ENCODE measurements around the gene DDX10. TPM values are rescaled to one million over a fixed set of nuclear protein-coding genes. Genes with fewer than 3 reads are reported as not detected.

DDX10 gene
- total and polyA plus RNA-seq, 10 donors, result 17.5 to 39.3 (median 23.0) TPM

DNA sequence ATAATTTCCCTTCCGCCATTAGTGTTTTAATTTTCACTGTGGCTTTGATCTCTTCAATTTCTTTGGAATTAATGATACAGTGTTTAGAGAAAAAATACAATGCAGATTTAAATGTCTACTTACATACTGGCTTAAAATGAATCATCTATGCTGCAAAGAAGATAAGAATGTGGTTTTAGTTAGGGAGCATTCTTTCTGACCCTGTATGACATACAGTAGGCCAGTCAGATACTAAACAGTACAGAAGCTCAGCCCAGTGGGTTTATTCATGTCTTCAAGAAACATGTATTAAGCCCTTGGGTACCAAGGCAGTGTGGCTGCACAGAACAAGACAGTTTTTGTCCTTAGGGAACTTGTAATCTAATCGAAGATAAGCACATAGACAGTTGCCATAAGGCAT lies 268.8 kb downstream of the DDX10 start:
- WGBS, 5 donors, result 90 to 99% (median 96%) methylated on average over 2 of the region's 2 CpGs
- intact Hi-C loops (cut with DNase I; ENCODE audit: low total_unique reads), result no loop called here
- no peak for DNase-seq
- H3K9me3 ChIP-seq, result no peaks in the 10 kb centered on the region
- no peaks in the 10 kb centered on the region for H3K4me1 ChIP-seq
- H3K4me3 ChIP-seq, result no peak overlapping the region
- H3K36me3 ChIP-seq, result peaks cover 0 to 6% (median 0%) of the 10 kb centered on the region in 6 donors
- H3K27me3 ChIP-seq (replicated peaks in 1 of 7), result no peaks in the 10 kb centered on the region
- no peak overlapping the region for H3K27ac ChIP-seq
- no peak for TF ChIP-seq POLR2A (IDR thresholded peaks at IDR 0.05)
- TF ChIP-seq, protein P1, sequence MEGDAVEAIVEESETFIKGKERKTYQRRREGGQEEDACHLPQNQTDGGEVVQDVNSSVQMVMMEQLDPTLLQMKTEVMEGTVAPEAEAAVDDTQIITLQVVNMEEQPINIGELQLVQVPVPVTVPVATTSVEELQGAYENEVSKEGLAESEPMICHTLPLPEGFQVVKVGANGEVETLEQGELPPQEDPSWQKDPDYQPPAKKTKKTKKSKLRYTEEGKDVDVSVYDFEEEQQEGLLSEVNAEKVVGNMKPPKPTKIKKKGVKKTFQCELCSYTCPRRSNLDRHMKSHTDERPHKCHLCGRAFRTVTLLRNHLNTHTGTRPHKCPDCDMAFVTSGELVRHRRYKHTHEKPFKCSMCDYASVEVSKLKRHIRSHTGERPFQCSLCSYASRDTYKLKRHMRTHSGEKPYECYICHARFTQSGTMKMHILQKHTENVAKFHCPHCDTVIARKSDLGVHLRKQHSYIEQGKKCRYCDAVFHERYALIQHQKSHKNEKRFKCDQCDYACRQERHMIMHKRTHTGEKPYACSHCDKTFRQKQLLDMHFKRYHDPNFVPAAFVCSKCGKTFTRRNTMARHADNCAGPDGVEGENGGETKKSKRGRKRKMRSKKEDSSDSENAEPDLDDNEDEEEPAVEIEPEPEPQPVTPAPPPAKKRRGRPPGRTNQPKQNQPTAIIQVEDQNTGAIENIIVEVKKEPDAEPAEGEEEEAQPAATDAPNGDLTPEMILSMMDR (IDR thresholded peaks at IDR 0.05 in 8 of 11, conservative IDR thresholded peaks at IDR 0.05 in 3 of 11), result no peak
- no peak for TF ChIP-seq POLR2AphosphoS5 (IDR thresholded peaks at IDR 0.05)

DNA sequence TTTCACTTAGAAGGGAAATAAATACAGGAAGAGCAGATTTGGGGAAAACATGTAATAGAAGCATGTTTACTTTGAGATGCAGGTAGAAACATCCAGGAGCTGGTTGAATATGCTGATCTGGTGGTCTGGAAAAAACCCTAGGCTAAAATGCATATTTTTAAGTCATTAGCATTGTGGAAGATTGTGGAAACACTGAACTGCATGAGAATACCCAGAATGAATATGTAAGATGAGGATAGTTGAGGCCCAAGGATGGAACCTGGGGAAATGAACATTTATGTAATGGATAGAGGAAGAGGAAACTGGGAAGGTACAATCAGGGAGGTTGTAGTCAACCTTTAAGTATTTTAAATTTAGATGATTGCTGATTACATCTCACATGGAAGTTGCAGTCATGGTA lies 269.4 kb downstream of the DDX10 start:
- intact Hi-C loops (cut with DNase I; ENCODE audit: low total_unique reads), result no loop called here
- Histone ChIP-seq H3K4me3 (no peak overlapping the region), H3K9me3 (no peaks in the 10 kb centered on the region), H3K27me3 (replicated peaks in 1 of 7) (no peaks in the 10 kb centered on the region), H3K36me3 (peaks cover 0 to 6% (median 0%) of the 10 kb centered on the region in 6 donors), H3K27ac (no peak overlapping the region), H3K4me1 (no peaks in the 10 kb centered on the region)
- no peak for DNase-seq
- TF ChIP-seq, protein P1 (IDR thresholded peaks at IDR 0.05 in 8 of 11, conservative IDR thresholded peaks at IDR 0.05 in 3 of 11), result no peak
- TF ChIP-seq POLR2A (IDR thresholded peaks at IDR 0.05) (no peak), POLR2AphosphoS5 (IDR thresholded peaks at IDR 0.05) (no peak)

DNA sequence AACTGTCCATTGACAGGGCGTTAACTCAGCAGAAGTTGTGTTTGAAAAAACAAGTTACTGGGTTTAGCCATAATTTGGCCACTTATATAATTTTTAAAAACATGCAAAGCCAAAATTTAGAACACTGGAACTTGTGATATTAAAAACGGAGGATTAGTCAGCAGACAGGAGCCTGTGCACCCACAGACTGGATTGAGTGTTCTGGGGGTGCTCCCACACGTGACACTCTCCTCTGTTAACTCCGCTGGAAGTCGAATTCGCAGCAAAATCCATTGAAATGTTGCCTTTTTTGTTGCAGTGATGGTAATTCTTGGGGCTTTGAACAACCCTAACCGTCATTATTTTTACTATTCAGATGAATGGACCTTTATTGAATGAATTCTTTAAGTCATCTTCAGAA lies 269.8 kb downstream of the DDX10 start:
- H3K36me3 ChIP-seq, result peaks cover 0 to 10% (median under 1%) of the 10 kb centered on the region in 6 donors
- no peak overlapping the region for H3K4me3 ChIP-seq
- intact Hi-C loops (cut with DNase I; ENCODE audit: low total_unique reads), result no loop called here
- no peak for DNase-seq
- H3K9me3 ChIP-seq, result no peaks in the 10 kb centered on the region
- H3K27ac ChIP-seq, result no peak overlapping the region
- TF ChIP-seq POLR2AphosphoS5 (IDR thresholded peaks at IDR 0.05) (no peak), POLR2A (IDR thresholded peaks at IDR 0.05) (no peak)
- TF ChIP-seq, protein P1 (IDR thresholded peaks at IDR 0.05 in 8 of 11, conservative IDR thresholded peaks at IDR 0.05 in 3 of 11), result no peak
- H3K4me1 ChIP-seq, result no peaks in the 10 kb centered on the region
- WGBS, 5 donors, result 94 to 95% (median 95%) methylated on average over 7 of the region's 7 CpGs
- H3K27me3 ChIP-seq (replicated peaks in 1 of 7), result no peaks in the 10 kb centered on the region

DNA sequence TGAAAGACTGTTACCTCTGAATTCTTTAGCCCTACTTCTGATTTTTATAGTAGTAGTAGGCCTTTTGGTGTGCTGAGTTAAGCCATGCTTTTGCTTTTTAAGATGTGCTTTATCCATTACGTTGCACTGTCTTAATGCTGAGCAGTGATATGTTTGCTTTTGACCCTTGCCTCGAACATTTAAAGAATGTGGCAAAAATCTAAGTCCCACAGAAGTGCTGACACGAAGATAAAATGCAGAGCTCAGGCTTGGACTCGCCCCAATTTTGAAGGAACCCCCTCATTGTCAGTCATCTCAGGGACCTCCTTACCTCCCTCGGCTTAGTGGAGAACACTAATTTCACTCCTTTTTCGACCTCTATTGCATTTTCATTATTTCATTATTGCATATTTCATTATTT lies 272.9 kb downstream of the DDX10 start:
- no peak for DNase-seq
- TF ChIP-seq, protein P1 (IDR thresholded peaks at IDR 0.05 in 8 of 11, conservative IDR thresholded peaks at IDR 0.05 in 3 of 11), result no peak
- TF ChIP-seq POLR2A (IDR thresholded peaks at IDR 0.05), result no peak
- no peak for TF ChIP-seq POLR2AphosphoS5 (IDR thresholded peaks at IDR 0.05)
- no peak overlapping the region for H3K4me3 ChIP-seq
- intact Hi-C loops (cut with DNase I; ENCODE audit: low total_unique reads), result no loop called here
- no peaks in the 10 kb centered on the region for H3K4me1 ChIP-seq
- peaks cover 0 to 34% (median 14%) of the 10 kb centered on the region in 6 donors for H3K36me3 ChIP-seq
- 85 to 92% (median 90%) methylated on average over 6 of the region's 6 CpGs for WGBS, 5 donors
- H3K9me3 ChIP-seq, result no peaks in the 10 kb centered on the region
- no peak overlapping the region for H3K27ac ChIP-seq
- H3K27me3 ChIP-seq (replicated peaks in 1 of 7), result no peaks in the 10 kb centered on the region

Data from spleen (tissue), 11 donors.